SK-N-SH treated with all-trans-retinoic acid at 6 μM for 48 hours (cell line): ENCODE results near the gene SHCBP1L.
A peak's percentile ranks its signal among the peaks of the same experiment; 100 is the strongest.

Experiments
- ATAC-seq: fragments of 200-7000 bp; cut with Tn5 transposase; 3 replicates; pipeline ENCODE4 v1.9.1; 2020; ENCODE audit warnings: mild to moderate bottlenecking, moderate library complexity
- ARNTL ChIP-seq: fragments of 450-650 bp; formaldehyde crosslinking; IDR thresholded peaks from 2 replicates; pipeline ENCODE4 v1.5.0; 2020; ENCODE audit warnings: low read depth, mild to moderate bottlenecking, moderate library complexity, borderline replicate concordance
- BACH2 ChIP-seq: fragments of 250-450 bp; sonication (Bioruptor Pico); IDR thresholded peaks from 2 replicates; pipeline ENCODE4 v1.9.0; 2021; ENCODE audit warnings: mild to moderate bottlenecking, borderline replicate concordance
- CSDC2 ChIP-seq: fragments of 250-450 bp; sonication (Bioruptor Pico); IDR thresholded peaks from 2 replicates; pipeline ENCODE4 v1.5.0; 2020; ENCODE audit warnings: mild to moderate bottlenecking, moderate library complexity
- ESRRG ChIP-seq: fragments of 250-450 bp; sonication (Bioruptor Pico); IDR thresholded peaks from 2 replicates; pipeline ENCODE4 v1.6.1; 2021; ENCODE audit warnings: mild to moderate bottlenecking
- GLIS3 ChIP-seq: fragments of 250-450 bp; sonication (Bioruptor Pico); IDR thresholded peaks from 2 replicates; pipeline ENCODE4 v1.5.0; 2020; ENCODE audit warnings: mild to moderate bottlenecking, moderate library complexity
- ISL1 ChIP-seq: fragments of 250-450 bp; sonication (Bioruptor Pico); IDR thresholded peaks from 2 replicates; pipeline ENCODE4 v2.1.2; 2022; ENCODE audit warnings: mild to moderate bottlenecking, moderate library complexity
- OSR1 ChIP-seq: fragments of 250-450 bp; sonication (Bioruptor Pico); IDR thresholded peaks from 2 replicates; pipeline ENCODE4 v1.8.0; 2022; ENCODE audit warnings: moderate library complexity, mild to moderate bottlenecking, inconsistent platforms
- PPARA ChIP-seq: fragments of 250-450 bp; sonication (Bioruptor Pico); IDR thresholded peaks from 2 replicates; pipeline ENCODE4 v1.5.0; 2020; ENCODE audit warnings: mild to moderate bottlenecking, borderline replicate concordance
- RARB ChIP-seq: fragments of 250-450 bp; sonication (Bioruptor Pico); IDR thresholded peaks from 2 replicates; pipeline ENCODE4 v1.8.0; 2021; ENCODE audit warnings: mild to moderate bottlenecking, moderate library complexity
- TCF4 ChIP-seq: fragments of 250-450 bp; sonication (Bioruptor Pico); IDR thresholded peaks from 2 replicates; pipeline ENCODE4 v1.8.0; 2021; ENCODE audit warnings: mild to moderate bottlenecking, moderate library complexity, borderline replicate concordance
- TOX ChIP-seq: fragments of 250-450 bp; sonication (Bioruptor Pico); IDR thresholded peaks from 2 replicates; pipeline ENCODE4 v1.8.0; 2021; ENCODE audit warnings: mild to moderate bottlenecking, moderate library complexity, borderline replicate concordance
- ZC3H10 ChIP-seq: fragments of 250-450 bp; sonication (Bioruptor Pico); IDR thresholded peaks from 2 replicates; pipeline ENCODE4 v1.5.1; 2021; ENCODE audit warnings: mild to moderate bottlenecking, moderate library complexity
- ZFP3 ChIP-seq: fragments of 250-450 bp; sonication (Bioruptor Pico); IDR thresholded peaks from 2 replicates; pipeline ENCODE4 v1.5.0; 2020; ENCODE audit warnings: mild to moderate bottlenecking, moderate library complexity
- ZFP30 ChIP-seq: fragments of 450-650 bp; formaldehyde crosslinking; IDR thresholded peaks from 2 replicates; pipeline ENCODE4 v1.5.0; 2022; ENCODE audit warnings: mild to moderate bottlenecking, moderate library complexity
- ZNF565 ChIP-seq: fragments of 450-650 bp; formaldehyde crosslinking; conservative IDR thresholded peaks from 2 replicates; pipeline ENCODE4 v1.5.0; 2020; ENCODE audit warnings: low read depth, mild to moderate bottlenecking, moderate library complexity
- ZNF70 ChIP-seq: fragments of 450-650 bp; formaldehyde crosslinking; IDR thresholded peaks from 2 replicates; pipeline ENCODE4 v1.5.0; 2020; ENCODE audit warnings: mild to moderate bottlenecking, moderate library complexity
- ZNF8 ChIP-seq: fragments of 450-650 bp; formaldehyde crosslinking; IDR thresholded peaks from 2 replicates; pipeline ENCODE4 v1.5.0; 2020; ENCODE audit warnings: mild to moderate bottlenecking, moderate library complexity
- TF ChIP-seq, protein P1 (sequence below): fragments of 250-450 bp; sonication (Bioruptor Pico); IDR thresholded peaks from 2 replicates; pipeline ENCODE4 v1.5.1; 2021; ENCODE audit warnings: mild to moderate bottlenecking, moderate library complexity
- TF ChIP-seq, protein P2 (sequence below): fragments of 250-450 bp; sonication (Bioruptor Pico); IDR thresholded peaks from 2 replicates; pipeline ENCODE4 v1.5.1; 2020; ENCODE audit warnings: low read depth, mild to moderate bottlenecking, moderate library complexity
- TF ChIP-seq, protein P3 (sequence below): fragments of 250-450 bp; sonication (Bioruptor Pico); IDR thresholded peaks from 2 replicates; pipeline ENCODE4 v1.8.0; 2020; ENCODE audit warnings: mild to moderate bottlenecking, moderate library complexity, borderline replicate concordance
- TF ChIP-seq, protein P4 (sequence below): fragments of 250-450 bp; sonication (Bioruptor Pico); IDR thresholded peaks from 2 replicates; pipeline ENCODE4 v1.5.0; 2020; ENCODE audit warnings: mild to moderate bottlenecking, moderate library complexity

SHCBP1L gene

DNA sequence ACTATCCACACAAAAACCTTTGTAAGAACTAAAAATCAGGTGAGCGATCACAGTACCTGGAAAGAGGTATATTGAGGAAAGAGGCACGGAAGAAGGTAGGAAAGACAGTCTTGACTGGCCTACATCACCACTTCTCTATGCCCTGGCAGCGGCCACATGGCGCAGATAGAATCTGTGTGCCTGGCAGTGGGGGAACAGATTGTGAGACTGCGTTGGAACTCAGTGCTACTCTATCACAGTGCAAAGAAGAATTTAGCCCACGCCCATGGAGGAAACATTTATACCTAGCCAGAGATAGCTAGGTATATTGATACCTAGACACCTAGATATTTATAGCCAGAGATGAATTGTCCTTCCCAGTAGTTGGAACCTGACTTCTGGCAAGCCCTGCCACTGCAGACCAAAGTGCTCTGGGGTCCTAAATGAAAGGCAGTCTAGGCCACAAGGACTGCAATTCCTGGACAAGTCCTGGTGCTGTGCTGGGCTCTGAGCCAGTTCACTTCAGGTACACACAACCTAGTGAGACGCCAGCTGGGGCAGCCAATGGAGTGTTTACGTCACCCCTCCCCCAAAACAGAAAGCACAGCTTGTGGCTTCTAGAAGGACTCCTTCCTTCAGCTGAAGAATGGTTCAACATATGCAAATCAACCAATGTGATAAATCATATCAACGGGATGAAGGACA lies 61.9 kb downstream of the SHCBP1L start:
- peak; percentile 28 for ATAC-seq
- TF ChIP-seq CSDC2 (CRISPR knock-in tag) (no peak), TCF4 (CRISPR knock-in tag) (no peak), OSR1 (CRISPR knock-in tag) (no peak), GLIS3 (CRISPR knock-in tag) (no peak), ZFP30 (no peak), ARNTL (CRISPR knock-in tag) (no peak), ESRRG (no peak), ZFP3 (CRISPR knock-in tag) (no peak), ZC3H10 (CRISPR knock-in tag) (no peak), ZNF8 (CRISPR knock-in tag) (no peak), ZNF70 (CRISPR knock-in tag) (no peak), BACH2 (CRISPR knock-in tag) (no peak), PPARA (CRISPR knock-in tag) (no peak), ZNF565 (CRISPR knock-in tag) (no peak), TOX (CRISPR knock-in tag) (no peak), RARB (CRISPR knock-in tag) (no peak)
- TF ChIP-seq, protein P1, sequence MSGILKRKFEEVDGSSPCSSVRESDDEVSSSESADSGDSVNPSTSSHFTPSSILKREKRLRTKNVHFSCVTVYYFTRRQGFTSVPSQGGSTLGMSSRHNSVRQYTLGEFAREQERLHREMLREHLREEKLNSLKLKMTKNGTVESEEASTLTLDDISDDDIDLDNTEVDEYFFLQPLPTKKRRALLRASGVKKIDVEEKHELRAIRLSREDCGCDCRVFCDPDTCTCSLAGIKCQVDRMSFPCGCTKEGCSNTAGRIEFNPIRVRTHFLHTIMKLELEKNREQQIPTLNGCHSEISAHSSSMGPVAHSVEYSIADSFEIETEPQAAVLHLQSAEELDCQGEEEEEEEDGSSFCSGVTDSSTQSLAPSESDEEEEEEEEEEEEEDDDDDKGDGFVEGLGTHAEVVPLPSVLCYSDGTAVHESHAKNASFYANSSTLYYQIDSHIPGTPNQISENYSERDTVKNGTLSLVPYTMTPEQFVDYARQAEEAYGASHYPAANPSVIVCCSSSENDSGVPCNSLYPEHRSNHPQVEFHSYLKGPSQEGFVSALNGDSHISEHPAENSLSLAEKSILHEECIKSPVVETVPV (CRISPR knock-in tag): no peak
- TF ChIP-seq, protein P2, sequence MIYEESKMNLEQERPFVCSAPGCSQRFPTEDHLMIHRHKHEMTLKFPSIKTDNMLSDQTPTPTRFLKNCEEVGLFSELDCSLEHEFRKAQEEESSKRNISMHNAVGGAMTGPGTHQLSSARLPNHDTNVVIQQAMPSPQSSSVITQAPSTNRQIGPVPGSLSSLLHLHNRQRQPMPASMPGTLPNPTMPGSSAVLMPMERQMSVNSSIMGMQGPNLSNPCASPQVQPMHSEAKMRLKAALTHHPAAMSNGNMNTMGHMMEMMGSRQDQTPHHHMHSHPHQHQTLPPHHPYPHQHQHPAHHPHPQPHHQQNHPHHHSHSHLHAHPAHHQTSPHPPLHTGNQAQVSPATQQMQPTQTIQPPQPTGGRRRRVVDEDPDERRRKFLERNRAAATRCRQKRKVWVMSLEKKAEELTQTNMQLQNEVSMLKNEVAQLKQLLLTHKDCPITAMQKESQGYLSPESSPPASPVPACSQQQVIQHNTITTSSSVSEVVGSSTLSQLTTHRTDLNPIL (CRISPR knock-in tag): no peak
- TF ChIP-seq, protein P3, sequence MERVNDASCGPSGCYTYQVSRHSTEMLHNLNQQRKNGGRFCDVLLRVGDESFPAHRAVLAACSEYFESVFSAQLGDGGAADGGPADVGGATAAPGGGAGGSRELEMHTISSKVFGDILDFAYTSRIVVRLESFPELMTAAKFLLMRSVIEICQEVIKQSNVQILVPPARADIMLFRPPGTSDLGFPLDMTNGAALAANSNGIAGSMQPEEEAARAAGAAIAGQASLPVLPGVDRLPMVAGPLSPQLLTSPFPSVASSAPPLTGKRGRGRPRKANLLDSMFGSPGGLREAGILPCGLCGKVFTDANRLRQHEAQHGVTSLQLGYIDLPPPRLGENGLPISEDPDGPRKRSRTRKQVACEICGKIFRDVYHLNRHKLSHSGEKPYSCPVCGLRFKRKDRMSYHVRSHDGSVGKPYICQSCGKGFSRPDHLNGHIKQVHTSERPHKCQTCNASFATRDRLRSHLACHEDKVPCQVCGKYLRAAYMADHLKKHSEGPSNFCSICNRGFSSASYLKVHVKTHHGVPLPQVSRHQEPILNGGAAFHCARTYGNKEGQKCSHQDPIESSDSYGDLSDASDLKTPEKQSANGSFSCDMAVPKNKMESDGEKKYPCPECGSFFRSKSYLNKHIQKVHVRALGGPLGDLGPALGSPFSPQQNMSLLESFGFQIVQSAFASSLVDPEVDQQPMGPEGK (CRISPR knock-in tag): no peak
- TF ChIP-seq, protein P4, sequence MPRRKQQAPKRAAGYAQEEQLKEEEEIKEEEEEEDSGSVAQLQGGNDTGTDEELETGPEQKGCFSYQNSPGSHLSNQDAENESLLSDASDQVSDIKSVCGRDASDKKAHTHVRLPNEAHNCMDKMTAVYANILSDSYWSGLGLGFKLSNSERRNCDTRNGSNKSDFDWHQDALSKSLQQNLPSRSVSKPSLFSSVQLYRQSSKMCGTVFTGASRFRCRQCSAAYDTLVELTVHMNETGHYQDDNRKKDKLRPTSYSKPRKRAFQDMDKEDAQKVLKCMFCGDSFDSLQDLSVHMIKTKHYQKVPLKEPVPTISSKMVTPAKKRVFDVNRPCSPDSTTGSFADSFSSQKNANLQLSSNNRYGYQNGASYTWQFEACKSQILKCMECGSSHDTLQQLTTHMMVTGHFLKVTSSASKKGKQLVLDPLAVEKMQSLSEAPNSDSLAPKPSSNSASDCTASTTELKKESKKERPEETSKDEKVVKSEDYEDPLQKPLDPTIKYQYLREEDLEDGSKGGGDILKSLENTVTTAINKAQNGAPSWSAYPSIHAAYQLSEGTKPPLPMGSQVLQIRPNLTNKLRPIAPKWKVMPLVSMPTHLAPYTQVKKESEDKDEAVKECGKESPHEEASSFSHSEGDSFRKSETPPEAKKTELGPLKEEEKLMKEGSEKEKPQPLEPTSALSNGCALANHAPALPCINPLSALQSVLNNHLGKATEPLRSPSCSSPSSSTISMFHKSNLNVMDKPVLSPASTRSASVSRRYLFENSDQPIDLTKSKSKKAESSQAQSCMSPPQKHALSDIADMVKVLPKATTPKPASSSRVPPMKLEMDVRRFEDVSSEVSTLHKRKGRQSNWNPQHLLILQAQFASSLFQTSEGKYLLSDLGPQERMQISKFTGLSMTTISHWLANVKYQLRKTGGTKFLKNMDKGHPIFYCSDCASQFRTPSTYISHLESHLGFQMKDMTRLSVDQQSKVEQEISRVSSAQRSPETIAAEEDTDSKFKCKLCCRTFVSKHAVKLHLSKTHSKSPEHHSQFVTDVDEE: no peak
- TF ChIP-seq, all 23 proteins: peak for 0

DNA sequence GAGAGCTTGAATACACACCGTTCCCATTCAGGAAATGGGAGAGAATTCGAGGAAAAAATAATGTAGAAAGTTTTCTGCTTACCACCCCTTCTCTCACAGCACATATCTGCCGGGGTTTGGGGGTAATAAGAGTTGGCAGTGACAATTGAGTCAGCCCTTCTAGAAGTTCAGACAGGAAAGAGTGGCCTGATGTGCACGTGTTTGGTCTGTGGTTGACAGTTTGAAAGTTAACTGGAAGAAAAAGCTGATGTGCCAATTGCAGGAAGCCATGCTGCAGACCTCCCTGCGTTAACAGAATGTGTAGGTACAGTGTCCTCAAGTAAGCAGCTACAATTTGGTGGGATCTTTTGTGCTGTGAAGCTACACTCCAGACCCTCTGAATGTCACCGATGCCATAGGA lies 63.0 kb downstream of the SHCBP1L start:
- peak; percentile 21 for ATAC-seq
- TF ChIP-seq ESRRG: no peak

DNA sequence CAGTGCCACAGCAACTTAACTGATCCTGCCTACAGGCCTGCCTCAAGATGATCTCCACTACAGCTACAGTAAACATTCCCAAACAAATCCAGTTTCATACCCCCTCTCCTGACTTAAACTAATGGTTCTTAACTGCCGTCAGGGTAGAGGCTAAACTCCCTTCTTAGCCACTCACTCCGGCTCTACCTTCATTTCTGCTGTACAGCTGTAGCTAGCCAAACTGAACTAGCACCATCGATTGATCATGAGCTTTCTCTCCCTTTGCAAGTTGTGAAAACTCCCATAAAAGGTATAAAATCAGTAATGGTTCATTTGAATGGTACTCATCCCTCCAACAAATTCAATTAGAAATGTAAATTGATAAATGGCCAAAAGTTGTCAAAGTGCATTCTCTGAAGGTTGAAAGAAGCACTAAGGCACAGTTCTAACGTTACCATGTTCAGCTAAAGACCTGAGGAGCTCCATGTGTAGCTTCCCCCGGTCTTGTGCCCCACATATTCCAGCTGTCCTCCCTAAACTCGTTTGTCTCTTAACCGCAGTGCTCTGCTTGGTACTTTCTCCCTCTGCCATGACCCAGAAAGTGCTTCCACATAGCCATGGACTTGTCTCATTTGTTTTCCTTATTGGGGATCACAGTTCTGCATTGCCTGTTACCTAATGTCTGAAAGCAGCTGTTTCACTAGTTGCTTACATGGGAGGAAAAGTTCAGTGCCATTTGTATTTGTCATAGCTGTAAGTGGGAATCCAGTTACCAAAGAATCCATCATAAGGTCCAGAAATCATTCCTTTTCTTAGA lies 64.0 kb downstream of the SHCBP1L start:
- TF ChIP-seq ZFP3 (CRISPR knock-in tag): no peak
- TF ChIP-seq ZNF565 (CRISPR knock-in tag): no peak
- ATAC-seq: peak; percentile 2; the same call in 1 of the 3 replicates

DNA sequence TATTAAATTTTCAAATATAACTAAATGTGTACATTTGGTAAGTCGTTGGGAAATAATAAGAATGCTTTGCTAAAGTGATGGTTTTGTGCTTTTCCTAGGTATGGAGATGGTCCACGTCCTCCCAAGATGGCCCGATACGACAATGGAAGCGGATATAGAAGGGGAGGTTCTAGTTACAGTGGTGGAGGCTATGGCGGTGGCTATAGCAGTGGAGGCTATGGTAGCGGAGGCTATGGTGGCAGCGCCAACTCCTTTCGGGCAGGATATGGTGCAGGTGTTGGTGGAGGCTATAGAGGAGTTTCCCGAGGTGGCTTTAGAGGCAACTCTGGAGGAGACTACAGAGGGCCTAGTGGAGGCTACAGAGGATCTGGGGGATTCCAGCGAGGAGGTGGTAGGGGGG lies 66.0 kb downstream of the SHCBP1L start:
- TF ChIP-seq ISL1 (CRISPR knock-in tag) (no peak), ZNF70 (CRISPR knock-in tag) (no peak)

More for the DNA sequence above, 66.0 kb downstream of the SHCBP1L start:
- no peak for ATAC-seq
